Stimulated activated CD4-positive, alpha-beta T cell treated with anti-CD3 and anti-CD28 coated beads, Interleukin-1b, Interleukin-23, amount 100 ng/mL, for 4 hours (primary cell): ENCODE measurements around the gene WHRN.

Experiments
- DNase-seq, 2 donors: peaks; one replicate each; pipeline ENCODE4 v3.0.0-alpha.2; 2020; ENCODE audit warnings: low read depth in 2 of 2

Gene WHRN

DNA sequence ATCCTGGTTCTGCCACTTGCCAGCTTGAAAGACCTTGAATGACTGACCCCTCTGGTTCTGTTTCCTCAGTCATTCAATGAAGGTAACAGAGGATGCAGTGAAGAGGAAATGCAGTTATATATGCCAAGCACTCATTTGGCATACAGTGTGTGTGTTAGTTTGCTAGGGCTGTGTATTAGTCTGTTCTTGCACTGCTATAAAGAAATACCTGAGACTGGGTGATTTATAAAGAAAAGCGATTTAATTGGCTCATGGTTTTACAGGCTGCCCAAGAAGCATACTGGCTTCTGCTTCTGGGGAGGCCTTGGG lies 8.6 kb upstream of the WHRN start:
- DNase-seq = no peak

DNA sequence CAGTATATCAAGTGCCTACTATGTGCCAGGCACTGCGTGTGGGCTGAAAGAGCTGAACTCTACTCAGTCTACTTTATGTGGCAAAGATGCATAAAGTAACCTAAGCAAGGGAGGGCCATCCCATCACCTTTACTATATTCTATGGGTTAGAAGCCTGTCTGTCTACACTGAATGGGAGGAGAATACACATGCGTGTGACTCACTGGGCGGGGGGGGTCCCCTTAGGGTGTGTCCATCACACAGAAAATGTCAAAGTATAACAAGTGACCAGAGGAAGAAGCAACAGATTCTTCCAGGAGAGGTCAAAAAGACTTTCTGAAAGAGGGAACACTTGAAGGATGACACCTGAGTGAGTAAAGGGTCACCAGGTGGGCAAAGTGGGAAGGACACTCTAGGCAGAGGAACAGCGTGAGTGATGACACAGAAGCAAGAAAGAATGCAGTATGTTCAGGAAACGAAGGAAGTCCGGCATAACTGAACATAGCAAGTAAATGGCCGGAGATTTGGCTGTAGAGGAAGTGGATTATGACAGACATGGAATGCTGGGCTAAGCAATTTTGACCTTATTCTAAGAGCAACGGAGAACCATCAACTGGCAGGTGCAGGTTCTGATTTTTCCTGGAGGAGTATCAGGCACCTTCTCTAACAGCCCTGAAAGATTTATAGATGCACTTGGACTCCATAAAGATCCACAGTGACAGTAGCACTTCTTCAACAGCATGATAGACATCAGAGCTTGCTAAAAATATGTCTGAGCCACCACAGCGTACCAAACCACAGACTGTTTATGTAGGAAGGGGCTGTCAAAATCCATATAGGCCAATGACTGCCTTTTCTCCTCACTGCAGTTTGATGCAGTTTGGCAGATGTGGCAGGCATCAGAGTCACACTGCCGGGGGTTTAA lies 8.0 kb upstream of the WHRN start:
- no peak for DNase-seq

DNA sequence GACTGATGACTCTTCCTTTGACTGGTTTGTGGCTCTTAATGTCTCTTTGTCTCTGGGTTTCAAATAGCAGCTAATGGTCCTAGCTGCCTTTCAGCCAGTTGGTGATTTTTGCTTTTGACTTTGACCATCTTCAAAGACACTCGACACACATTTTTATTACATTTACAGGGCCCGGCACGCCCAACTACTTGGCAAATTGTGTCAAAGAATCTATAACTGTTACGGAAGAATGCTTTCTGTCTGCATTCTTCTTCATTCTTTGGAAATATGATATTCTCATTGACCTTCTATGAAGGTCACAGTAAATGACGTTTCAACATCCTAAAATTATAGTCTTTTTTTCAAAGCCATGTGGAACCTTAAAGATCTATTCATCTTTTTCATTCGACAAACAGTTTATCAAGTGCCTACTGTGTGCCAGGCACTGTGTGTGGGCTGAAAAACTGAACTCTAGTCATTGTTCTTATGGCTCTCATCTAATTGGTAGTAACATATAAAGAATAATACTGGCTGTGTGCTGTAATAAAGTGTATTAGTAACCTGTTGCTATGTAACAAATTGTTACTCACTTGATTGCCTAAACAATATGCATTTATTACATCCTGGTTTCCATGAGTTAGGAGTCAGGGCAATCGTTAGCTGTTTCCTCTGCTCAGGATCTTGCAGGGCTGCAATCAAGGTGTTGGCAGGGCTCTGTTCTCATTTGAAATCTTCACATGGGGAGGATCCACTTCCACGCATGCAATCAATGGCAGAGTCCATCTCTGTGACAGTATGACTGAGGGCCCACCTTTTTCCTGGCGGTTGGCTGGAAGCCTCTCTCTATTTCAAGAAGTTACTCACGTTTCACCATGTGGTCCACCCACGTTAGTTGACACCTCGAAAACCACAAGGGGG lies 7.0 kb upstream of the WHRN start:
- no peak for DNase-seq

DNA sequence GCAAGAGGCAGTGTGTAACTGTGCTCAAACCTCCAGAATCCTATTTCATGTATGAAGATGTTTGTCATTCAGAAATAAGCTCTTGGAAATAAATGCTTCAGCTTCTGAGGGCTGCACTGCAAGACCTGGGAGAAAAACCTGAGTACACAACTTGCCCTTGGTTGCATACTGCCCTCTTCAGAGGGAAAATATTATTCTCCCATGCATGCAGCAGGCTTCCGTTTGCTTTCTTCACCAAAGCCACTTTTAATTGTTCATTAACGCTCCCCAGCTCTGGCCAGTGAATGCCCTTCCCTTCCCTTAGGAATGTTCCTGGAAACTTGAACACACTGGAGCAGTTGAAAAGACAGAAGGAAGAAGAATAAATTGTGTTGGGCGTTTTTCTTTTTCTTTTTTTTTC lies 2.5 kb upstream of the WHRN start:
- DNase-seq = no peak

DNA sequence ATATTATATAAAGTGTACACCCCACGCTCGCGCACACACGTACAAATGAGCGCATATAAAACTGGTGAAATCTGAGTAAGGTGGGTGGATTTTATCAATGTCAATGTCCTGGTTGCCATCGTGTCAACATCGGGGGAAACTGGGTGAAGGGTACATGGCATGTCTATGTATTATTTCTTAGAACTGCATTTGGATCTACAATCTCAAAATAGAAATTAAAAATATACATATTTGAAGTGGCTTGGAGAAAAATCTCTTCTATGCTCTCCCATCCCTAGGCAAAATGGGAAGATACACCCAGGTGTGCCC lies 763 bp upstream of the WHRN start:
- no peak for DNase-seq

DNA sequence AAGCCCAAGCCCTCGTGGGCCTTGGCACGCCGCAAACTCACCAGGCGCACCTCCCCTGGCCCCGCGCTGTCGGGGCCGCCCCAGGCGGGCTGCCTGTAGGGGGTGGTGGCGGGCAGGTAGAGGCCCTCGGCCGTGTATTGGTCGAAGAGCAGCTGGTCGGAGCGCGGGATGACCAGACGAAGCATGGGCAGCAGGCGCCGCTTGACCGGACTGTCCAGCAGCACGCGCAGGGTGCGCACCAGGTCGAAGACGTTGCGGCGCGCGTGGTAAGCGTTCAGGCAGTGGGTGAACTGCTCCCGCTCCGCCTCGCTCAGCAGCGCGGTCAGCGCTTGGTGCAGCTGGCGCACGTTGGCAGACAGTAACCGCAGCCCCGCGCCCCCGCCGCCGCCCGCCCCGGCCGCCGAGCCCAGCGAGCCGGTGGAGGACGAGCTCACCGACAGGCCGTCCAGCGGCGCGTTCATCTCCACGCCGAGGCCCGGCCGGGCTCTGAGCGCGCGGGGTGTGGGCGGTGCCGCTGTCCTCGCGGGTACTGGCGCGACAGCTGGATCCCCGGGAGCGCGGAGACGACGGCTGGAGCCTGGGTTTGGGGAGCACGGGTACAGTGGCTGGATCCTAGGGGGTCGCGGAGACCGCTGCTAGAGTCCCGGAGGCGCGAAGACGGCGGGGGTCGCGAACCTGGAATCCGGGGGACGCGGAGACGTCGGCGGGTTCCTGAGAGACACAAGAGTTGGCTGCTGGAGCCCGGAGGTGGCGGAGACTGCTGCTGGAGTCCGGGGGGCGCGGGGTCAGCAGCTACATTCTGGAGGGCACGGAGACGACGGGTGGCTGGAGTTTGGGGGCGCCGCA lies 709 bp downstream of the WHRN start:
- peak; percentile 18 to 27 for DNase-seq

DNA sequence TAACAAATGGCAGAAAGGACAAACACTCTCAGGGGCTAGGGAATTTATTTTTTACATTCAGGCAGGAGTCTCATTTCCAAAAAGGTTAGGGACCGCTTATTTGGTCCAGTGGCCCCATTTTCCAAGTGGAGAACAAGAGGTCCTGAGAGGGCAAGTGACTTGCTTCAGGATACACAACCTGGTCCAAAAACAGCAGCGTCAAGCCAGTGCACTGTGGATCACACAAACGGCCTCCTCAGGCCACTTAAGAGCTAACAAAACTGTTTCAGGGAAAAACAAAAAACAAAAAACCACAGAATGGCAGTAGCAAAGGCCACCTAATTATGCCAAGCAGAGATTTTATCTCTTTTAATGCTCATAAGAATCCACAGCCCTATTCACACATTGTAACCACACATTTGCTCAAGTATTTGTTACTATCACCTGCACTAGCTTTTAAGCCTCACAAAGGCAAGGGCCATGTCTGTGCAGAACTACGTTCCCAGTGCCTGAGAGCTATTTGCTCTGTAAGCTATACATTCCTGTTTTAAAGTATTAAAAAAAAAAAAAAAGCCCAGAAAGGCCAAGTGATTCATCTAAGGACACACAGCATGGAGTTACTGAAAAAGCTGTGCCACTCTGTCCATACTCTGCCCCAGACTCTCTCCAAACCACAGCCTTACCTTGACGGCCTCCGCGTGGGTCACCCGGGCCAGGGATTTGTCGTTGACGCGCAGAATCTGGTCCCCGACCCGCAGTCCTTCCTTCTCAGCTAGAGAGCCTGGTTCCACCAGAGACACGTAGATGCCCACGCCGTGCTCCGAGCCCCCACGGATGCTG lies 1.5 kb downstream of the WHRN start:
- DNase-seq = no peak

DNA sequence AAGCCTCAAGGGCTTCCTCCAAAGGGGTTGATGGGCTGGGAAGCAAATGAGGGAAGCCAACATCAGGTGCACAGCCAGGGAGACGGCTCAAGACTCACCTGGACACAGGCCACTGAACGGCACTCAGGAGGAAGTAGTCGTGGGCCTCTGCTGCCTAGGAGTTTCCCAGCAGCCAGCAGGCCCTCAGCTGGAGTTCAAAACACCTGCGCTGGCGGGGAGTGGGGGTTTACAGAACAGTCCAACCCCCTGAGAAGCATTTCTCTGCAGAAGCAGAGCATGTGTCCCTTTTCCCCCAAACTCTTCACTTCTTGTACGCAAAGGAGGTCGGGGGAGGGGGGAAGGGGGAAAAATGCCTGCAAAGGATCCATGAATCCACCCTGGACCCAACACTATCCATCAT lies 2.3 kb downstream of the WHRN start:
- no peak for DNase-seq

DNA sequence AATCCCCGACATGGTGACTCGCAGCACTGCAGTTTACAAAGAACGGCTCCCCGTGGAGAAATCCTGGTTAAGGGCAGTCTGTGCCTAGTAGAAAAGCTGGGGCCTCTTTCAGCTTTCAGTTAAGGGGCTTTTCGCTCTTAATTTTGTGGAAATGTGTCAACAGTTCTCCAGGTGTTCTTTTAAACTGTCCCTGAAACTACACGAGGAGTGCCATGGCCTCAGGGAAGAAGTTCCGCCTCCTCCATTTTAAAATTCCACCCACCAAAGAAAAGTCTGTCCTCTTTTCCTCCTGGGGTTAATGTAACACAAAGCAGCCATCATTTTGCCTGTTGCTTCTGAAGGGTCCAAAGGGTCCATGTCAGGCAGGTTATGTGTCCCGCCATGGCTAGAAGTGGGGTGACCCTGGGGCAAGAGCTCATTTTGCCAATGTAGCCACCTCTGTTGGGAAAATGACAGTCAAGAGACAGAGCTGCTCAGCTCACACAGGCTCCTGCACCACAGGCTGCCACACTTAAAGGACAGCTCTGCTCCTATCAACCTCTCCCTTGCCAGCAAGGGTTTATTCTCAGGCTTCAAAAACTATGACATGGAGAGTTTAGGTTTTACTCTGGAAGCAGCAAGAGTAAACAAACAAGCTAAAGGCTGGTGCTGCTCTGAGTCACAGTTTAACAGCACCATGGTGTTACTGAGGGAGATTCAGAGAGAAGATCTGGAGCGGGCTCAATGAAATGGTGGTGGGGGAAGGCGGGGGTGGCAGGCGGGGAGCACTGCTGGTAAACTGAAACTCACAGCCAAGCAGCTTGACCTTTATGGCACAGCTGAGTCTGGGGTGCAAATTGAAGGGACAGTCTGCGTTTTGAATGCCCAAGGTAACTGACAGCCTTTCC lies 3.2 kb downstream of the WHRN start:
- no peak for DNase-seq

DNA sequence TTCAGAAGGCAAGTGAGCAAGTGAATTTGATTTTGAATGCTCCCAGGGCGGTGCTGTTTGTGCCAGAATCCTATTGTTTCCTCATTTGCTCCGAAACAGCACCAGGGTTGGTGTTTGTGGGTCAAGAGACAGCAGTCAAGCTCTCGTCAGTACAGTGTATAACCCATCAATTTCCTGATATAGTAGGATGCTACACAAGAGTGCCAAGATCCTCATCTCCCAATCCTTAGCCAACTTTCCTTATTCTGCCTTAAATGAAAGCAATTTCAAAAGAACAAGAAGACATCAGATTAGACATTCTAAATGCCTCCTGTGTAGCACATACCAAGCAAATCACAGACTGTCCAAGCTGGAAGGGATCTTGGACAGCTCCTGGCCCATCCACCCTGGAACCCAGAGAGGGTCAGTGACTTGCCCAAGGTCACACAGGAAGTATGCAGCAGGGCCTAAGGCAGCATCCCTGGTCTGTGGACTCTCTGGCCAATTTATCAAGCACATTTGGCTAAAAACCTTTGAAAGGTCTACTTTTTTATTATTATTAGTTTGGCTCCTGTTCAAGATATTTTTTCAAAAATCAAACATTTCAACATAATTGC lies 4.5 kb downstream of the WHRN start:
- no peak for DNase-seq

DNA sequence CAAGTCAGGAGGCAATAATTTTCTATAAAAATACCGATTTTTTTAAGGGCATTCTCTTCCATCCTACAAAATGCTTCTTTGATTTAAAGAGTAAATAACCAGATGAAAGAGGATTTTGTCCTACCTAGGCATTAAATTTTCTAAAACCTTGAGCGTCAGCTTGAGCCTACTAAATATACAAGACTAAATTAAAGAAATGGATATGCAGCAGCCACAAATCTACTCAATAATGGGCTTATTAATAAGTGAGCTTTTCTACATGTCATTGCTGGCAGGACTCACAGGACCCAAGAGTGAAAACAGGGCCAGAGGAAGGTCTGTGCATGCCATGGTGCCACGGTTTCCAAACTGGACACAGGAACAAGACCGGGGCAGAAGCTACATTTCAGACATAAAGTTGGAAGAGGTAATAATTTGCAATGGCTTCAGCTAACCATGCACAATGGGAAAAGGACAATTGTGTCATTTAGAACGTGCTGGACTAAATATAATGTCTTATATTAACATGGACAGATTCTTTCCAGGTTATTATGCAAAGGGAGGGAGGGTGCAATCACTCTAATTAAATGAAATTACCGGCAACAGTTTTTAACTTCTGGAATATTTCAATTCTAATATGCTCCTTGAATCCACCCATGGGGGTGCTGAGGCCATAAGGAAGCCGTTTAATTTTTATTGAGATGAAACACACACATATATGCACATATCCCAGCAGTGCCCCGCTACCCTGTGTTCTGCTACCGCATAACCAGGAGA lies 5.2 kb downstream of the WHRN start:
- no peak for DNase-seq

DNA sequence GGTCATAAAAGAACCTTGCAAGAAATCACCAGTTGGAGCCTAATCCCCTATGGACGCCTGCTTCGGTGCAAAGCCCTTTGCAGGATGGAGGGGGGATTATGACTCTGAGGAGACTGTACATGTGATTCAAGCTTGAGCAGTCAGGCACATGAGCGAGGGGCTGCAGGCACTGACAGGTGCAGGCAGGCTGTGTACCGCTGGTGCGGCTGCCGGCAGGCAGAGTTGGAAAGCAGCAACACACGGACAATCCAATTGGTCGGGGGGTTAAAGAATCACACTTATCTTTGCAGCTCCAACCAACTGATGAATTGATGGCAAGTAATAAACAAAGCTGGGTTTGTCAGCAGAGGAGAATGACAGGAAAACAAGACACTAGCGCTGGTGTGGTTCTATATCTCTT lies 5.7 kb downstream of the WHRN start:
- no peak for DNase-seq

DNA sequence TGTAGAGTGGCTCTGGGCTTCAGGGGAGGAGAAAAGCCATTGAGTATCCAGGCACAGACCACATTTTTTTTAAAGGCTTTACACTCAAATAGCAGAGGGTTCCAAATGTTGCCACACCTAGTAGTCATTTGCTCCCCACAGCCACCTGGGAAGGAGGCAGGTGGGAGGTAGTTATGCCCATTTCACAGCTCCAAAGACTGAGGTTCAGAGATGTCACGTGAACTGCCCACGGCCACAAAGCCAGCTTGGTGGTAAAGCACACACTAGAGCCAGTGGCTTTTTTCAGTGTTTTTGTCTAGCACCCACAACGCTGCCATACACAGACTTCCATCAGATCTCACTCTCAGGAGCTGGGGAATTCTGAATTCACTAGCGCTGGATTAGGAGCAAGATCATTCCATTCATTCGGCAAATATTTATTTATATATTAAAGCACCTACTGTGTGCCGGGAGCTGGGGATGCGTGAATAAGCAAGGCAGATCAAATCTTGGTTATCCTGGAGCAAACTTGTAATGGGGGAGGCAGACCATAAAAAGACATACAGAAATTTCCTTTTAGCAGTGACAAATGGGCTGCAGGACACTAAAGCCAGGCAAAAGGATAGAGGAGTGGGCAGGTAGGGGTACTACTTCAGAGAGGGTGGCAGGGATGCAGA lies 7.4 kb downstream of the WHRN start:
- DNase-seq = no peak

DNA sequence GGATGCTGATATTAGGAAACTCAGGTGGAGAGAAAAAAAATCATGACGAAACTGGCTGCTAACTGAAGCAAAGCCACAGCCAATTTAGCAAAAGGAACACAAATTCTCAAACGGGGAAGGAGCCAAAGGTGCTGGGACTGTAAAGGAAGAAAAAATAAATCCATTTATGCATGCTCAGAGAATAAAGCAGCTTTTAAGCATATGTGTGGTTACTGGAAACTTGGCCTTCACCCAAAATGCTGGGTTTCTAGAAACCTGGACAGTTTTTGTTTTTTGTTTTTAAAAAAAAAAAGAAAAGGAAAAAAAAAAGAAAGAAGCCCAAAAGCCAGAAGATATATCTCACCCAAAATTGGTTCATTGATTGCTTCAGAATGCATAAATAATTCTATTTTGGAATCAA lies 8.0 kb downstream of the WHRN start:
- DNase-seq = no peak

DNA sequence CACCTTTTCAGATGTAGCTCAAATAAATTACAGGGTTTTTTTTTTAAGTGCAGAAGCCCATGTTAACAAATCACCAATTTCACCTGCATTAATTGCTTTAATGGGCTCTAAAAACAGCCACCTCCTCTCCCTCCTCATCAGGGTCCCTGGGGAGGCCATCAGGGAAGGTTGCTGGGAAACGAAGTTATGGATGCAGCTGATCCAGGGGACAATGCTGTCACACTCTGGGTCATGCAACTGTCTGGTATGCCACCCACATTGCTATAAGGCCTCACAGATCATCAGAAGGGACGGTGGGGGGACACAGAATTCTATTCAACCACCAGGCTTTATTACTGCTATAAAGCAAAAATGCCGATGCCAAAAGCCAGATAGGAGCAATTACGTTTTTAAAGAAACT lies 9.3 kb downstream of the WHRN start:
- no peak for DNase-seq

DNA sequence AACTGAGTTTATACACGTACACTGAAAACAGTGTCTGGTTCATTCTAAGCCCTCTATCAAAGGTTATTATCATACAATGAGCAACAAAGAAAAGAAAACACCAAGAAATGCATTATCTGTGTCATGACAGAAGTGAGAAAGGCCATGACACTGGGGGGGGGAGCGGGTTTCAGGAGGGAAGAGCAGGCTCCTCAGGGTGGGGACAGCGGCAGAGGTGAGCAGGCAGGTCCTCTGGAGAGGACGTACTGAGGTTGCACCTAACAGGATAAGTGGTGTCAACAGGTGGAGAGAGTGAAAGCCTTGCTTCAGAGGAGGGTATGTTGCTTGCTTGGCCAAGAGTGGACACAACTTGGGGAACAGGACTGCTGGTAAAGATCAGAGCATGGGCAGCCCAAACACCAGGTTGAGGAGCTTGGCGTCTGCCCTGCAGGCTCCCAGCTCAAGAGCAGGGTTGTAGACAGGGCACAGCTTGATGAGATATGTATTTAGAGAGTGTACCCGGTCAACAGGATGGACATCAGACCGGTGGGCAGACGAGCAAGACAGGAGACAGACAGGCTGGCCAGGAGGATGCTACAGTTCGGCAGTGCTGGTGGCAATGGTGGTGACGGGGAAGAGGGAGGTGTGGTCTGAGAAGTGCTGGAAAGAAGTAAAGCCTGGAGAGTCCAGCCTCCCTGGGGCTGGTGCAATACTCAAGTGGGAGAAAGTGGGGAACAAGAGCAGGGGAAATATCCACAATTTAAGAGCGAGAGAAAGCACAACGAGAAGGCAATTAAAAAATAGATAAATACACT lies 10.3 kb downstream of the WHRN start:
- DNase-seq = no peak

DNA sequence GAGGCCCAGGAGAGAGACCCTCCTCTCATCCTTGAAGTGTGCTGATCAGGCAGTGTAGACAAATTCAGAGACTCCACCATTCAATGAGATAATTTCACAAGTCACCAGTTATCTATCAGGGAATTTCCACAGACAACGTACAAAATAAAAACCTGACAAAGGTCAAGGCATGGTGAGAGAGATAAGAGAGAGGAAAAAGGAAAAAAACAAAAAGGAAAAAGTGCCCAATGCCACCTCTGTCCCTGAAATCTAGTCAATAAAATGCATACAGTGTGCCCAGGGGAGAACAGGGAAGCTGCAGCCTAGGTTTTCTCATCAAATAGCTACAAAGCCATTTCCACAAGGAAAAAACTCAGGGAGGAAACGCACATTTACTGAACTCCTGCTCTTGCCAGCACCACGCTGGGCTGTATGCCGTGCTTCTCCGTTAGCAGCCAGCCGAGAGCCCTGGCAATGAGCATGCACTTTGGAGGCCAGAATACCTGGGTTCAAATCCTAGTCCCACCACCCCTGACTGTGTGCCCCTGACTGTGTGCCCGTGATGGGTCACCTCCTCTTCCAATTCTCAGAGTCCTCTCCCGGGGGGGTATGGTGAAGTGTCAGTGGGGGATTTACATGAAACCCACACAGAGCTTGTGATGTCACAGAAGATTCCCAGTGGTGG lies 11.6 kb downstream of the WHRN start:
- no peak for DNase-seq
